HEK293T (cell line): ENCODE measurements around the gene SIAH1.

ENCODE experiments used
- BHLHE40 ChIP-seq: fragments of 450-650 bp; IDR thresholded peaks from 2 replicates; pipeline ENCODE4 v1.6.1; 2016; ENCODE audit warnings: mild to moderate bottlenecking, moderate library complexity, borderline replicate concordance
- FOXA1 ChIP-seq: fragments of 450-650 bp; IDR thresholded peaks from 2 replicates; pipeline ENCODE4 v1.6.1; 2016; ENCODE audit warnings: mild to moderate bottlenecking
- HDGF ChIP-seq: fragments of 450-650 bp; IDR thresholded peaks from 2 replicates; pipeline ENCODE4 v1.6.1; 2017; ENCODE audit warnings: antibody characterized with exemption, borderline replicate concordance
- NFRKB ChIP-seq: fragments of 450-650 bp; IDR thresholded peaks from 2 replicates; pipeline ENCODE4 v1.6.1; 2016; ENCODE audit warnings: mild to moderate bottlenecking, moderate library complexity
- PKNOX1 ChIP-seq: fragments of 450-650 bp; IDR thresholded peaks from 2 replicates; pipeline ENCODE4 v1.6.1; 2016
- SP1 ChIP-seq: fragments of 450-650 bp; IDR thresholded peaks from 2 replicates; pipeline ENCODE4 v1.6.1; 2017
- SUZ12 ChIP-seq: fragments of 450-650 bp; IDR thresholded peaks from 2 replicates; pipeline ENCODE4 v1.6.1; 2016; ENCODE audit warnings: mild to moderate bottlenecking
- TARDBP ChIP-seq: fragments of 450-650 bp; IDR thresholded peaks from 2 replicates; pipeline ENCODE4 v1.6.1; 2016

DNA sequence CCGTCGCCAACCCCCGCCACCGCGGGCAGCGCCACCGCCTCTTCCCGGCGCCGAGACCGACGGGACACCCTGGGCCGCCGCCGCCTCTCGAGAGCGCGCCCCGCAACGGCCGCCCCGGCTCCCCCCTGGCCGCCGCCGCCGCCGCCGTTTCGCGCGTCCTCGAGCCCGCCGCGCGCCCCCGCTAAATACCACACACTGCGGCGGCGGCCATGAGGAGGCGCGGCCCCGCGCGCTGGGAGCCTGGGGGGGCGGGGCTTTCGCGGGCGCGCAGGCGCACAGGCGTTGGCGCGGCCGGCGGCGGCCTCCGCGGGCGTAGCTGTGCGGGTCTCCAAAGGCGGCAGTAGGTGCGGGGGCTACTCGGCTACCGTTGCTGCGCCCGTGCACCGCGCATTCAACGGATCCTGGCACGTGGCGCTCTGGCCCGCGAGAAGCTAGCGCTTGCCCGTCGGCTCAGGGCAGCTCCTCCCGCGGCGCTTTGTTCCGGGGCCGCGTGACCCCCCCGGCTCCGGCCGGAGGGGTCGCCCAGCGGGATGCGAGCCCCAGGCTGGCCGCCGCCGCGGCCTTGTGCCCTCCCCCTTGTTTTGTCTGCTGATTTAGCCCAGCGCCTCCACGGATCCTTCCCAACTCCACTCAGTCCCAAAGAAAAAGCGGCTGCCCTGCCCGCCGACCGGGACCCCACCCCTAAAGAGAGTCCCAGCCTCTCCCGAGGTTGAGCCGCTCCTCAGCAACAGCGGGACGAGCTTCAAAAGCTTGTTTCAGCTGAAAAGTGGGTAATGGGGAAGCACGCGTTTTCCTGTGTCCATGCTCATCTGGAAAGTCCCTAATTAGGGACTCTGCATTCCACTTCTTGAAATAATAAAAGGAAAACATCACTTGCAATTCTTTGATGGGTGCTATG is at the start of gene SIAH1:
- TF ChIP-seq SUZ12: no peak
- TF ChIP-seq TARDBP: no peak
- no peak for TF ChIP-seq BHLHE40
- no peak for TF ChIP-seq FOXA1
- no peak for TF ChIP-seq HDGF
- no peak for TF ChIP-seq SP1
- no peak for TF ChIP-seq PKNOX1
- TF ChIP-seq NFRKB: no peak
